Neural cell (in vitro differentiated cells): ENCODE results near the gene FAM83G. TPM values are rescaled to one million over a fixed set of nuclear protein-coding genes. Genes with fewer than 3 reads are reported as not detected.

Experiments used
- H2AFZ ChIP-seq: fragments of 200-600, 300-800 bp; sonication (generic), shearing (Covaris generic); 2 replicates; pipeline ENCODE4 v1.6.0; 2014; ENCODE audit warnings: low read depth, mild to moderate bottlenecking, antibody characterized with exemption, low read length, moderate library complexity
- H3F3A ChIP-seq: fragments of 200-600 bp; shearing (Covaris generic); 2 replicates; pipeline ENCODE4 v1.6.1; 2016; ENCODE audit warnings: mild to moderate bottlenecking, moderate library complexity, mixed read lengths, antibody characterized with exemption, low read length; ENCODE audit not compliant: insufficient read depth, poor library complexity, severe bottlenecking
- H3K27ac ChIP-seq: fragments of 200-600, 300-800 bp; sonication (generic), shearing (Covaris generic); 2 replicates; pipeline ENCODE4 v1.5.1; 2014; ENCODE audit warnings: mild to moderate bottlenecking, low read length, moderate library complexity
- H3K27me3 ChIP-seq: fragments of 300-800, 200-600 bp; sonication (generic), shearing (Covaris generic); 2 replicates; pipeline ENCODE4 v1.6.0; 2014; ENCODE audit warnings: mild to moderate bottlenecking, low read depth, low read length, moderate library complexity; ENCODE audit not compliant: insufficient read depth
- H3K36me3 ChIP-seq: fragments of 300-800, 200-600 bp; sonication (generic), shearing (Covaris generic); 2 replicates; pipeline ENCODE4 v1.5.1; 2014; ENCODE audit warnings: mild to moderate bottlenecking, antibody characterized with exemption, low read length, moderate library complexity; ENCODE audit not compliant: insufficient read depth
- H3K4me2 ChIP-seq: fragments of 300-800, 200-600 bp; sonication (generic), shearing (Covaris generic); 2 replicates; pipeline ENCODE4 v1.6.0; 2014; ENCODE audit warnings: mild to moderate bottlenecking, low read length
- H3K4me3 ChIP-seq: fragments of 300-800, 200-600 bp; sonication (generic), shearing (Covaris generic); 2 replicates; pipeline ENCODE4 v1.5.1; 2014; ENCODE audit warnings: mild to moderate bottlenecking, low read length, moderate library complexity
- H3K79me2 ChIP-seq: fragments of 200-600 bp; shearing (Covaris generic); replicated peaks from 2 replicates; pipeline ENCODE4 v1.6.0; 2014; ENCODE audit warnings: mild to moderate bottlenecking, low read length, moderate library complexity; ENCODE audit not compliant: insufficient read depth
- H3K9ac ChIP-seq: fragments of 300-800, 200-600 bp; sonication (generic), shearing (Covaris generic); 2 replicates; pipeline ENCODE4 v1.6.1; 2016; ENCODE audit warnings: mild to moderate bottlenecking, low read length, mixed read lengths
- H3K9me2 ChIP-seq: fragments of 200-600 bp; shearing (Covaris generic); 2 replicates; pipeline ENCODE4 v1.6.1; 2016; ENCODE audit warnings: mild to moderate bottlenecking, low read length, mixed read lengths; ENCODE audit not compliant: insufficient read depth
- H3K9me3 ChIP-seq: fragments of 200-600, 300-800 bp; sonication (generic), shearing (Covaris generic); 2 replicates; pipeline ENCODE4 v1.6.1; 2016; ENCODE audit warnings: mild to moderate bottlenecking, mixed run types, low read length, moderate library complexity, mixed read lengths
- H4K20me1 ChIP-seq: fragments of 200-600 bp; shearing (Covaris generic); 2 replicates; pipeline ENCODE4 v1.6.1; 2016; ENCODE audit warnings: mild to moderate bottlenecking, mixed run types; ENCODE audit not compliant: insufficient read depth
- EP300 ChIP-seq: fragments of 450-650 bp; conservative IDR thresholded peaks from 2 replicates; pipeline ENCODE4 v1.6.1; 2014; ENCODE audit warnings: antibody characterized with exemption, mild to moderate bottlenecking, moderate library complexity; ENCODE audit not compliant: poor library complexity, severe bottlenecking
- EZH2 ChIP-seq: fragments of 200-600, 300-800 bp; shearing (Covaris generic), sonication (generic); IDR thresholded peaks from 2 replicates; pipeline ENCODE4 v1.6.1; 2014; ENCODE audit warnings: antibody characterized with exemption, low read length, borderline replicate concordance, mild to moderate bottlenecking; ENCODE audit not compliant: insufficient read depth, poor library complexity, severe bottlenecking
- MXI1 ChIP-seq: fragments of 450-650 bp; conservative IDR thresholded peaks from 2 replicates; pipeline ENCODE4 v1.6.1; 2014; ENCODE audit warnings: antibody characterized with exemption, mild to moderate bottlenecking; ENCODE audit not compliant: poor library complexity, severe bottlenecking
- POLR2AphosphoS5 ChIP-seq: IDR thresholded peaks from 2 replicates; pipeline ENCODE4 v1.6.1; 2012
- RAD21 ChIP-seq: fragments of 450-650 bp; conservative IDR thresholded peaks from 2 replicates; pipeline ENCODE4 v1.6.1; 2014; ENCODE audit warnings: antibody characterized with exemption, mild to moderate bottlenecking, moderate library complexity
- SMC3 ChIP-seq: fragments of 450-650 bp; conservative IDR thresholded peaks from 2 replicates; pipeline ENCODE4 v1.6.1; 2014; ENCODE audit warnings: antibody characterized with exemption, mild to moderate bottlenecking, moderate library complexity; ENCODE audit not compliant: poor library complexity
- TAF1 ChIP-seq: IDR thresholded peaks from 2 replicates; pipeline ENCODE4 v1.6.1; 2012; ENCODE audit warnings: low read depth
- polyA plus RNA-seq: library from polyadenylated mRNA; depleted of rRNA; stranded (reverse); fragments of >200 nt; gene quantifications from 2 replicates; pipeline ENCODE4 v1.2.3, GENCODE V29; 2014
- TF ChIP-seq, protein P1 (sequence below): fragments of 450-650 bp; IDR thresholded peaks from 2 replicates; pipeline ENCODE4 v1.5.1; 2014; ENCODE audit warnings: antibody characterized with exemption, mild to moderate bottlenecking, moderate library complexity; ENCODE audit not compliant: poor library complexity, severe bottlenecking
- TF ChIP-seq, protein P2 (sequence below): IDR thresholded peaks from 2 replicates; pipeline ENCODE4 v1.6.1; 2012; ENCODE audit warnings: borderline replicate concordance

Gene FAM83G
- polyA plus RNA-seq, 1 donor from 2014 or later, result not detected

DNA sequence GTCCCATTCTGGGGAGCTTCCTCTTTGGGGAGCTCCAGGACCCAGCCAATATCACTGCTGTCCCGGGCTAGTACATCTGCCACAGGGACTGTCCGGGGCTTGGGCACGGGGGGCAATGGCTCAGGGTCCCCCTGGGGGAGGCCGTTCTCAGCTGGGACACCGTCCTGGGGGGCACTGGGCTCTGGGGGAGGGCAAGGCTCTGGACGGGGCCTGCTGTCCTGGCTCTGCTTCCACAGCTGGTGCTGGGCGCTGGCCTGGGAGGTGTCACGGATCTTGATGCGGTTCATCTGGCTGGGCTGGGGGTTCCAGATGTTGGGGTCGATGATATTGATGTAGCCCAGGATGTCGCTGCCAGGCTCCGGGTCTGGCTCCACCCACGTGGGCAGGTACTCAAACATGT, 26.5 kb downstream of the FAM83G start:
- no peak overlapping the region for H2AFZ ChIP-seq
- H3K36me3 ChIP-seq, result no peaks in the 10 kb centered on the region
- no peaks in the 10 kb centered on the region for H3K27me3 ChIP-seq
- H3K79me2 ChIP-seq, result no peaks in the 10 kb centered on the region
- no peaks in the 10 kb centered on the region for H3F3A ChIP-seq
- no peak overlapping the region for H3K4me3 ChIP-seq
- TF ChIP-seq, protein P1, sequence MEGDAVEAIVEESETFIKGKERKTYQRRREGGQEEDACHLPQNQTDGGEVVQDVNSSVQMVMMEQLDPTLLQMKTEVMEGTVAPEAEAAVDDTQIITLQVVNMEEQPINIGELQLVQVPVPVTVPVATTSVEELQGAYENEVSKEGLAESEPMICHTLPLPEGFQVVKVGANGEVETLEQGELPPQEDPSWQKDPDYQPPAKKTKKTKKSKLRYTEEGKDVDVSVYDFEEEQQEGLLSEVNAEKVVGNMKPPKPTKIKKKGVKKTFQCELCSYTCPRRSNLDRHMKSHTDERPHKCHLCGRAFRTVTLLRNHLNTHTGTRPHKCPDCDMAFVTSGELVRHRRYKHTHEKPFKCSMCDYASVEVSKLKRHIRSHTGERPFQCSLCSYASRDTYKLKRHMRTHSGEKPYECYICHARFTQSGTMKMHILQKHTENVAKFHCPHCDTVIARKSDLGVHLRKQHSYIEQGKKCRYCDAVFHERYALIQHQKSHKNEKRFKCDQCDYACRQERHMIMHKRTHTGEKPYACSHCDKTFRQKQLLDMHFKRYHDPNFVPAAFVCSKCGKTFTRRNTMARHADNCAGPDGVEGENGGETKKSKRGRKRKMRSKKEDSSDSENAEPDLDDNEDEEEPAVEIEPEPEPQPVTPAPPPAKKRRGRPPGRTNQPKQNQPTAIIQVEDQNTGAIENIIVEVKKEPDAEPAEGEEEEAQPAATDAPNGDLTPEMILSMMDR, result no peak
- no peak for TF ChIP-seq POLR2AphosphoS5
- no peak for TF ChIP-seq RAD21
- TF ChIP-seq MXI1, result no peak
- TF ChIP-seq SMC3, result no peak
- TF ChIP-seq, protein P2, sequence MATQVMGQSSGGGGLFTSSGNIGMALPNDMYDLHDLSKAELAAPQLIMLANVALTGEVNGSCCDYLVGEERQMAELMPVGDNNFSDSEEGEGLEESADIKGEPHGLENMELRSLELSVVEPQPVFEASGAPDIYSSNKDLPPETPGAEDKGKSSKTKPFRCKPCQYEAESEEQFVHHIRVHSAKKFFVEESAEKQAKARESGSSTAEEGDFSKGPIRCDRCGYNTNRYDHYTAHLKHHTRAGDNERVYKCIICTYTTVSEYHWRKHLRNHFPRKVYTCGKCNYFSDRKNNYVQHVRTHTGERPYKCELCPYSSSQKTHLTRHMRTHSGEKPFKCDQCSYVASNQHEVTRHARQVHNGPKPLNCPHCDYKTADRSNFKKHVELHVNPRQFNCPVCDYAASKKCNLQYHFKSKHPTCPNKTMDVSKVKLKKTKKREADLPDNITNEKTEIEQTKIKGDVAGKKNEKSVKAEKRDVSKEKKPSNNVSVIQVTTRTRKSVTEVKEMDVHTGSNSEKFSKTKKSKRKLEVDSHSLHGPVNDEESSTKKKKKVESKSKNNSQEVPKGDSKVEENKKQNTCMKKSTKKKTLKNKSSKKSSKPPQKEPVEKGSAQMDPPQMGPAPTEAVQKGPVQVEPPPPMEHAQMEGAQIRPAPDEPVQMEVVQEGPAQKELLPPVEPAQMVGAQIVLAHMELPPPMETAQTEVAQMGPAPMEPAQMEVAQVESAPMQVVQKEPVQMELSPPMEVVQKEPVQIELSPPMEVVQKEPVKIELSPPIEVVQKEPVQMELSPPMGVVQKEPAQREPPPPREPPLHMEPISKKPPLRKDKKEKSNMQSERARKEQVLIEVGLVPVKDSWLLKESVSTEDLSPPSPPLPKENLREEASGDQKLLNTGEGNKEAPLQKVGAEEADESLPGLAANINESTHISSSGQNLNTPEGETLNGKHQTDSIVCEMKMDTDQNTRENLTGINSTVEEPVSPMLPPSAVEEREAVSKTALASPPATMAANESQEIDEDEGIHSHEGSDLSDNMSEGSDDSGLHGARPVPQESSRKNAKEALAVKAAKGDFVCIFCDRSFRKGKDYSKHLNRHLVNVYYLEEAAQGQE, result no peak
- no peak for TF ChIP-seq TAF1
- no peak for TF ChIP-seq EP300
- no peaks in the 10 kb centered on the region for H3K9me3 ChIP-seq
- H3K27ac ChIP-seq, result no peak overlapping the region
- H3K4me2 ChIP-seq, result no peak overlapping the region
- no peaks in the 10 kb centered on the region for H3K9me2 ChIP-seq
- H4K20me1 ChIP-seq, result no peaks in the 10 kb centered on the region
- H3K9ac ChIP-seq, result no peak overlapping the region

DNA sequence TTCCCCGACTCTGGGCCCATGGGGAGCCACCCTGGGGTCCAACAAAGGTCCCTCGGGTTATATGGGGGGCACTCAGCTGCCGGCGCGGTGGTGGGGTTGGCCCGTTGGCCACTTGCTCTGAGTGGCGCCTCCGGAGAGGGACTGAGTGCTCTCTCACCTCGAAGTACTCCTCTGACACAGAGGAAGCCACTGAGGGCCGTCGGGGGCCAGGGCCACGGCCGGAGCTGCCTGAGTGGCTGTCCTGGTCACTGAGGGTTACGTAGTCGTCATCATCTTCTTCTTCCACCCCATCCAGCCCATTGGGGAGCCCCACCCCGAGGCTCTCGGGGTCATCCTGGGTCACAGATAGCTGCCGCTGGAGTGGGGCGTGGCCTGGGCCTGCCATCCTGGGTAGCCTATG, 26.9 kb downstream of the FAM83G start:
- no peaks in the 10 kb centered on the region for H3K9me3 ChIP-seq
- no peak overlapping the region for H3K27ac ChIP-seq
- no peaks in the 10 kb centered on the region for H3K79me2 ChIP-seq
- H3K4me3 ChIP-seq, result no peak overlapping the region
- no peaks in the 10 kb centered on the region for H3K27me3 ChIP-seq
- H4K20me1 ChIP-seq, result no peaks in the 10 kb centered on the region
- no peaks in the 10 kb centered on the region for H3K9me2 ChIP-seq
- TF ChIP-seq RAD21 (no peak), MXI1 (no peak), TAF1 (no peak), POLR2AphosphoS5 (no peak), SMC3 (no peak), EZH2 (no peak), EP300 (no peak)
- TF ChIP-seq, protein P2, result no peak
- TF ChIP-seq, protein P1, result no peak
- H2AFZ ChIP-seq, result no peak overlapping the region
- no peak overlapping the region for H3K9ac ChIP-seq
- no peak overlapping the region for H3K4me2 ChIP-seq
- H3F3A ChIP-seq, result no peaks in the 10 kb centered on the region
- H3K36me3 ChIP-seq, result no peaks in the 10 kb centered on the region
